IPS-18a (cell line): ENCODE data around the gene OR10K2.
"Not testable (repeated sequence)": the region's sequence is repeated elsewhere in the genome, so short reads cannot be mapped to it uniquely, and the experiment has no call there.

ENCODE experiments used
- H3K27ac ChIP-seq: one replicate; pipeline ENCODE4 v1.5.1; 2013; ENCODE audit warnings: low read length
- H3K27me3 ChIP-seq: one replicate; pipeline ENCODE4 v1.6.1; 2013; ENCODE audit warnings: mild to moderate bottlenecking, low read length; ENCODE audit not compliant: control insufficient read depth, insufficient read depth
- H3K36me3 ChIP-seq: one replicate; pipeline ENCODE4 v1.6.1; 2013; ENCODE audit warnings: low read depth, low read length; ENCODE audit not compliant: control insufficient read depth
- H3K4me1 ChIP-seq: one replicate; pipeline ENCODE4 v1.6.1; 2013; ENCODE audit warnings: low read depth, low read length; ENCODE audit not compliant: control insufficient read depth
- H3K4me3 ChIP-seq: one replicate; pipeline ENCODE4 v1.5.1; 2013; ENCODE audit warnings: low read length
- H3K9ac ChIP-seq: one replicate; pipeline ENCODE4 v1.6.1; 2013; ENCODE audit warnings: mild to moderate bottlenecking, low read length, moderate library complexity
- H3K9me3 ChIP-seq: one replicate; pipeline ENCODE4 v1.6.1; 2013; ENCODE audit warnings: low read depth, low read length; ENCODE audit not compliant: control insufficient read depth

The OR10K2 gene

GRCh38 chr1:158414651-158415345 is 11.2 kb downstream of the OR10K2 start:
- H3K4me3 ChIP-seq, result no peak overlapping the region
- no peaks in the 10 kb centered on the region for H3K4me1 ChIP-seq
- H3K9me3 ChIP-seq, result no peaks in the 10 kb centered on the region
- no peaks in the 10 kb centered on the region for H3K36me3 ChIP-seq
- H3K27me3 ChIP-seq, result no peaks in the 10 kb centered on the region
- H3K9ac ChIP-seq, result no peak overlapping the region
- H3K27ac ChIP-seq, result no peak overlapping the region

GRCh38 chr1:158407092-158407491 is 18.9 kb downstream of the OR10K2 start:
- H3K9me3 ChIP-seq, result no peaks in the 10 kb centered on the region
- H3K4me1 ChIP-seq, result no peaks in the 10 kb centered on the region
- H3K4me3 ChIP-seq, result no peak overlapping the region
- no peak overlapping the region for H3K9ac ChIP-seq
- no peaks in the 10 kb centered on the region for H3K36me3 ChIP-seq
- H3K27me3 ChIP-seq, result no peaks in the 10 kb centered on the region
- no peak overlapping the region for H3K27ac ChIP-seq

- no peaks in the 10 kb centered on the region for H3K27me3 ChIP-seq
- no peak overlapping the region for H3K4me3 ChIP-seq
- no peaks in the 10 kb centered on the region for H3K4me1 ChIP-seq
- no peaks in the 10 kb centered on the region for H3K9me3 ChIP-seq
- H3K9ac ChIP-seq, result no peak overlapping the region
- H3K36me3 ChIP-seq, result no peaks in the 10 kb centered on the region
- H3K27ac ChIP-seq, result no peak overlapping the region
These were observed 25.2 kb downstream of the OR10K2 start for GRCh38 chr1:158400871-158401270.

- H3K27ac ChIP-seq, result no peak within 1 kb of the TSS
- H3K27me3 ChIP-seq, result no peaks in the 10 kb centered on the region
These were observed 27.1 kb downstream of the OR10K2 start, which contains the start of gene OR10T2 for GRCh38 chr1:158398818-158399514. OR10T2 (minus strand) TSS chr1:158399466; CDS start chr1:158399466, 0 bp downstream.

GRCh38 chr1:158396646-158397045 is 29.4 kb downstream of the OR10K2 start:
- no peak overlapping the region for H3K27ac ChIP-seq
- no peaks in the 10 kb centered on the region for H3K9me3 ChIP-seq
- no peaks in the 10 kb centered on the region for H3K27me3 ChIP-seq
- H3K9ac ChIP-seq, result no peak overlapping the region
- no peaks in the 10 kb centered on the region for H3K36me3 ChIP-seq
- H3K4me3 ChIP-seq, result no peak overlapping the region
- no peaks in the 10 kb centered on the region for H3K4me1 ChIP-seq

More at GRCh38 chr1:158398818-158399514, 27.1 kb downstream of the OR10K2 start, which contains the start of gene OR10T2:
- H3K9me3 ChIP-seq, result no peaks in the 10 kb centered on the region
- H3K4me1 ChIP-seq, result no peaks in the 10 kb centered on the region
- no peaks in the 10 kb centered on the region for H3K36me3 ChIP-seq
- H3K9ac ChIP-seq, result no peak within 1 kb of the TSS
- no peak within 1 kb of the TSS for H3K4me3 ChIP-seq

GRCh38 chr1:158393476-158393875 is 32.6 kb downstream of the OR10K2 start:
- Histone ChIP-seq H3K27ac (no peak overlapping the region), H3K27me3 (no peaks in the 10 kb centered on the region), H3K9ac (no peak overlapping the region), H3K4me1 (no peaks in the 10 kb centered on the region), H3K9me3 (no peaks in the 10 kb centered on the region), H3K36me3 (no peaks in the 10 kb centered on the region), H3K4me3 (no peak overlapping the region)

GRCh38 chr1:158391099-158391498 is 34.9 kb downstream of the OR10K2 start:
- H3K9ac ChIP-seq, result no peak overlapping the region
- no peaks in the 10 kb centered on the region for H3K4me1 ChIP-seq
- H3K36me3 ChIP-seq, result no peaks in the 10 kb centered on the region
- H3K27me3 ChIP-seq, result no peaks in the 10 kb centered on the region
- no peaks in the 10 kb centered on the region for H3K9me3 ChIP-seq
- H3K27ac ChIP-seq, result no peak overlapping the region
- H3K4me3 ChIP-seq, result no peak overlapping the region

GRCh38 chr1:158390331-158390730 is 35.7 kb downstream of the OR10K2 start:
- H3K27ac ChIP-seq, result no peak overlapping the region

GRCh38 chr1:158374860-158375259 is 51.2 kb downstream of the OR10K2 start:
- Histone ChIP-seq H3K9me3 (no peaks in the 10 kb centered on the region), H3K27ac (no peak overlapping the region), H3K9ac (no peak overlapping the region), H3K27me3 (no peaks in the 10 kb centered on the region), H3K4me1 (no peaks in the 10 kb centered on the region), H3K4me3 (no peak overlapping the region), H3K36me3 (no peaks in the 10 kb centered on the region)

More at GRCh38 chr1:158390331-158390730, 35.7 kb downstream of the OR10K2 start:
- no peaks in the 10 kb centered on the region for H3K27me3 ChIP-seq
- no peaks in the 10 kb centered on the region for H3K9me3 ChIP-seq
- H3K4me3 ChIP-seq, result no peak overlapping the region
- H3K9ac ChIP-seq, result no peak overlapping the region
- H3K36me3 ChIP-seq, result no peaks in the 10 kb centered on the region
- H3K4me1 ChIP-seq, result no peaks in the 10 kb centered on the region

GRCh38 chr1:158374101-158374500 is 51.9 kb downstream of the OR10K2 start:
- not testable (repeated sequence) for H3K9me3 ChIP-seq, H3K27me3 ChIP-seq

GRCh38 chr1:158371188-158371953 is 54.7 kb downstream of the OR10K2 start:
- Histone ChIP-seq H3K27me3 (no peaks in the 10 kb centered on the region), H3K9me3 (no peaks in the 10 kb centered on the region), H3K4me3 (no peak overlapping the region), H3K27ac (no peak overlapping the region), H3K9ac (no peak overlapping the region), H3K36me3 (no peaks in the 10 kb centered on the region), H3K4me1 (no peaks in the 10 kb centered on the region)

More at GRCh38 chr1:158374101-158374500, 51.9 kb downstream of the OR10K2 start:
- H3K36me3 ChIP-seq, H3K9ac ChIP-seq, H3K27ac ChIP-seq, H3K4me3 ChIP-seq, H3K4me1 ChIP-seq: not testable (repeated sequence)
